LHCN-M2 (cell line): ENCODE data around the gene ARVCF. TPM values are rescaled to one million over a fixed set of nuclear protein-coding genes. Genes with fewer than 3 reads are reported as not detected.

Experiments
- DNase-seq: peaks from one replicate; pipeline ENCODE4 v3.0.0-alpha.2; 2012; ENCODE audit warnings: low read depth
- total RNA-seq: library from RNA; depleted of rRNA; stranded (reverse); fragments of >200 nt; gene quantifications from 2 replicates; pipeline ENCODE4 v1.2.3, GENCODE V29; 2014

The ARVCF gene
- total RNA-seq, 1 experiment from 2014 or later = 6.4 TPM

- peak; percentile 59 for DNase-seq
Observed at GRCh38 chr22:19962909-19963806, 53.5 kb downstream of the ARVCF start.

GRCh38 chr22:19962246-19962908 is 54.2 kb downstream of the ARVCF start:
- peak; percentile 81 for DNase-seq

- no peak for DNase-seq
Observed at GRCh38 chr22:19961868-19962245, 54.8 kb downstream of the ARVCF start.

- no peak for DNase-seq
Observed at GRCh38 chr22:19961201-19961580, 55.4 kb downstream of the ARVCF start.

- no peak for DNase-seq
Observed at GRCh38 chr22:19960491-19961200, 56.0 kb downstream of the ARVCF start.

GRCh38 chr22:19959587-19960490 is 56.8 kb downstream of the ARVCF start:
- DNase-seq = no peak

- DNase-seq = no peak
Observed at GRCh38 chr22:19959043-19959586, 57.5 kb downstream of the ARVCF start.

- peak; percentile 77 for DNase-seq
Observed at GRCh38 chr22:19958083-19959042, 58.3 kb downstream of the ARVCF start.

GRCh38 chr22:19957445-19957844 is 59.2 kb downstream of the ARVCF start:
- DNase-seq = no peak

GRCh38 chr22:19955241-19956128 is 61.1 kb downstream of the ARVCF start:
- DNase-seq = no peak

GRCh38 chr22:19951346-19951745 is 65.3 kb downstream of the ARVCF start:
- DNase-seq = no peak

- DNase-seq = no peak
Observed at GRCh38 chr22:19948057-19948760, 68.4 kb downstream of the ARVCF start.

- DNase-seq = peak; percentile 94
Observed at GRCh38 chr22:19943082-19944026, 73.3 kb downstream of the ARVCF start.

- DNase-seq = peak; percentile 71
Observed at GRCh38 chr22:19942157-19943081, 74.2 kb downstream of the ARVCF start.

- DNase-seq = peak; percentile 59
Observed at GRCh38 chr22:19941365-19942082, 75.1 kb downstream of the ARVCF start, which contains the start of the genes COMT and TXNRD2. TSS of gene COMT (plus strand) at chr22:19941772. CDS start at chr22:19962527, 20,755 bp downstream. TSS of gene TXNRD2 (minus strand) at chr22:19941818. CDS start at chr22:19941803, 15 bp downstream.
